Ammon's horn (tissue), 1 donor: ENCODE data around the gene TPSG1.
"Not testable (repeated sequence)": the region's sequence is repeated elsewhere in the genome, so short reads cannot be mapped to it uniquely, and the experiment has no call there.

ENCODE experiments used
- DNase-seq: peaks from one replicate; pipeline ENCODE4 v3.0.0-alpha.2; 2016; ENCODE audit warnings: low spot score

Gene TPSG1

GRCh38 chr16:1256874-1257322 lies 31.8 kb upstream of the TPSG1 start:
- no peak for DNase-seq

- not testable (repeated sequence) for DNase-seq
These were observed 31.3 kb upstream of the TPSG1 start for GRCh38 chr16:1256296-1256873.

- not testable (repeated sequence) for DNase-seq
These were observed 30.4 kb upstream of the TPSG1 start, which contains the start of gene TPSD1 for GRCh38 chr16:1255276-1256122. TPSD1 (plus strand) TSS chr16:1256069; CDS start chr16:1256281, 212 bp downstream.

GRCh38 chr16:1254821-1255220 lies 29.8 kb upstream of the TPSG1 start:
- not testable (repeated sequence) for DNase-seq

GRCh38 chr16:1253701-1254364 lies 28.8 kb upstream of the TPSG1 start:
- not testable (repeated sequence) for DNase-seq

GRCh38 chr16:1249031-1249755 lies 24.1 kb upstream of the TPSG1 start:
- DNase-seq: not testable (repeated sequence)

GRCh38 chr16:1247903-1248537 lies 23.0 kb upstream of the TPSG1 start:
- DNase-seq: not testable (repeated sequence)

GRCh38 chr16:1245452-1246020 lies 20.5 kb upstream of the TPSG1 start:
- no peak for DNase-seq

- no peak for DNase-seq
These were observed 19.8 kb upstream of the TPSG1 start for GRCh38 chr16:1244881-1245280.

GRCh38 chr16:1243907-1244850 lies 19.1 kb upstream of the TPSG1 start:
- DNase-seq: not testable (repeated sequence)

- not testable (repeated sequence) for DNase-seq
These were observed 18.3 kb upstream of the TPSG1 start for GRCh38 chr16:1243363-1243762.

- not testable (repeated sequence) for DNase-seq
These were observed 16.0 kb upstream of the TPSG1 start for GRCh38 chr16:1241081-1241480.

GRCh38 chr16:1240436-1240835 lies 15.4 kb upstream of the TPSG1 start, which contains the start of gene TPSAB1:
TPSAB1 (plus strand) TSS chr16:1240705; CDS start chr16:1240939, 234 bp downstream.
- not testable (repeated sequence) for DNase-seq

- DNase-seq: not testable (repeated sequence)
These were observed 14.5 kb upstream of the TPSG1 start for GRCh38 chr16:1239575-1239974.

- not testable (repeated sequence) for DNase-seq
These were observed 13.8 kb upstream of the TPSG1 start for GRCh38 chr16:1238909-1239308.

GRCh38 chr16:1237990-1238389 lies 12.9 kb upstream of the TPSG1 start:
- no peak for DNase-seq

GRCh38 chr16:1236659-1237058 lies 11.6 kb upstream of the TPSG1 start:
- DNase-seq: not testable (repeated sequence)

- DNase-seq: not testable (repeated sequence)
These were observed 7.1 kb upstream of the TPSG1 start for GRCh38 chr16:1232049-1232748.

- DNase-seq: not testable (repeated sequence)
These were observed 6.2 kb upstream of the TPSG1 start for GRCh38 chr16:1231301-1231700.
